Ammon's horn (tissue), 1 donor: ENCODE data around the gene CDK2.
"Not testable (repeated sequence)": the region's sequence is repeated elsewhere in the genome, so short reads cannot be mapped to it uniquely, and the experiment has no call there.

Experiments used
- DNase-seq: peaks from one replicate; pipeline ENCODE4 v3.0.0-alpha.2; 2016; ENCODE audit warnings: low spot score

CDK2 gene

DNA sequence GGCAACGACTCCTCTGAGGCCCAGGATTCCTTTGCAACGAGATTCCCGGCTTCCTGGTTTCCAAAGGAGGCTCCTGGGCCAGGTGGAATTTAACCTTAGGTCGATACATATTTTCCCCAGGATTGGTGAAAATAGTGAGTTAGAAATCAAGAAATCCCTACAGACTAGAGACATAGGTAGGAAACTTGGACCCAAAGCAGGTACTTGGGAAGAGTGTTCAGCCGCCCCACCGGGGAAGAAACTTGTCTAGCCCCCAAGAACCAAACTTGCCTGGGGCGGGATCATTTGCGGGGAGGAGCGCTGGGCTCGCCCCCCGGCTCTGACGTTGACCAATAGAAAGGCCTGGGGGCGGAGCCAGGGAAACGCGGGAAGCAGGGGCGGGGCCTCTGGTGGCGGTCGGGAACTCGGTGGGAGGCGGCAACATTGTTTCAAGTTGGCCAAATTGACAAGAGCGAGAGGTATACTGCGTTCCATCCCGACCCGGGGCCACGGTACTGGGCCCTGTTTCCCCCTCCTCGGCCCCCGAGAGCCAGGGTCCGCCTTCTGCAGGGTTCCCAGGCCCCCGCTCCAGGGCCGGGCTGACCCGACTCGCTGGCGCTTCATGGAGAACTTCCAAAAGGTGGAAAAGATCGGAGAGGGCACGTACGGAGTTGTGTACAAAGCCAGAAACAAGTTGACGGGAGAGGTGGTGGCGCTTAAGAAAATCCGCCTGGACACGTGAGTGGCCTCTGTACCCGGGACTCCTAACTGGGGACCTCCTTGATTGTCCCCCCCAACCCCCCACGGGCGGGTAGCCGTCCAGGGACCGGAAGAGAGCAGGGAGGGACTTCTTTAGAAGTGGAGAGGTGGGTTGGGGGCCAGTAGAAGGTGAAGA is at the start of gene CDK2:
Gene CDK2, plus strand, starts transcription at position 423 of the 874 bp plus-strand sequence. Its CDS starts 179 bp downstream, at position 602.
- peak; percentile 86 for DNase-seq

DNA sequence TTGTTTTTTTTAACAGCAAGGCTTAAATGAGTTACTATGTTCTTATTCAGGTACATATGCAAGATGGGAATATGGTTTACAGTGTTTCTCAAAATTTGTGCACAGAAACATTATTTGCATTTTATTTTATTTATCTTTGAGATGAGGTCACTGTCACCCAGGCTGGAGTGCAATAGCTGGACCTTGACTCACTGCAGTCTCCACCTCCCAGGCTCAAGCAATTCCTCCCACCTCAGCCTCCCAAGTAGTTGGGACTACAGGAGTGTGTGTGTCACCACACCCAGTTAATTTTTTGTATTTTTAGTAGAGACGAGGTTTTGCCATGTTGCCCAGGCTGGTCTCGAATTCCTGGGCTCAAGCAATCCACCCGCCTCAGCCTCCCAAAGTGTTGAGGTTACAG is 47.6 kb upstream of the CDK2 start:
- DNase-seq: not testable (repeated sequence)

DNA sequence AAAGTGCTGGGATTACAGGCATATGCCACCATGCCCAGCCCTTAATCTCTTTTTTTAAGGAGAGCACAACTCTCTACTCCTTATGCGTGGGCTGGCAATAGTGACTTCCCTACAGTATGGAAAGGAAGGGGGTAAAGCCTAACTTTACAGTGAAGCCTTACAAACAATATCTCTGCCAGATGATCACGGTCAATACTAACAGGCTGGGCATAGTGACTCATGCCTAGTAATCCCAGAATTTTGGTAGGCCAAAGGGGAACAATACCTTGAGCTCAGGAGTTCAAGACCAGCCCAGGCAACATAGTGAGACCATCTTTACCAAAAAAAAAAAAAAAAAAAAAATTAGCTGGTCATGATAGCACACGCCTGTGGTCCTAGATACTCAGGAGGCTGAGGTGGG is 44.5 kb upstream of the CDK2 start:
- no peak for DNase-seq

DNA sequence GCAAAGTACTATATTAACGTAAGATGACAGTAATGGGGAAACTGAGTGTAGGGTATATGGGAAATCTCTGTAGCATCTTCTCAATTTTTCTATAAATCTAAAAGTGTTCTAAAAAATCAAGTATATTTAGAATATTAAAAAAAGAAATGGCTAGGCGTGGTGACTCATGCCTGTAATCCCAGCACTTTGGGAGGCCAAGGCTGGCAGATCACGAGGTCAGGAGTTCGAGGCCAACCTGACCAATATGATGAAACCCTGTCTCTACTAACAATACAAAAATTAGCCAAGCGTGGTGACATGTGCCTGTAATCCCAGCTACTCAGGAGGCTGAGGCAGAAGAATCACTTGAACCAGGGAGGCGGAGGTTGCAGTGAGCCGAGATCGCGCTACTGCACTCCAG is 43.0 kb upstream of the CDK2 start:
- DNase-seq: not testable (repeated sequence)

DNA sequence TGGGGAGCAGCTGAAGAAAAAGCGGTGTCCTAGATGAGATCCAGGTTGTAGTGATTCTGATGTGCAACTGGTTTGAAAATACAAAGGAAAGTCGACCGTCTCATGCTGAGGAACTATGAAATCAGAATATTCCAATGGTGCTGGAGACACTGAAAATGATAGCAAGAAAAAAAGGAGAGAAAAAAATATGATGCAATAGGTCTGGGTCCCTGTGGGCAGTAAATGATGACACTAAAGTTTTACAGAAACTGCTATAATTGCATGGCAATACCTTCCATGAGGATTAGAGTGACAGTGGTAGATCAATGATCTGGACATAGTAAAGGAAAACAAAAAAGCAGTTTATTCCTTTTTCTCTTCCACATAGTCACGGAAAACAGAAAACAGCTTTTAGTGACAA is 41.3 kb upstream of the CDK2 start:
- DNase-seq: no peak

DNA sequence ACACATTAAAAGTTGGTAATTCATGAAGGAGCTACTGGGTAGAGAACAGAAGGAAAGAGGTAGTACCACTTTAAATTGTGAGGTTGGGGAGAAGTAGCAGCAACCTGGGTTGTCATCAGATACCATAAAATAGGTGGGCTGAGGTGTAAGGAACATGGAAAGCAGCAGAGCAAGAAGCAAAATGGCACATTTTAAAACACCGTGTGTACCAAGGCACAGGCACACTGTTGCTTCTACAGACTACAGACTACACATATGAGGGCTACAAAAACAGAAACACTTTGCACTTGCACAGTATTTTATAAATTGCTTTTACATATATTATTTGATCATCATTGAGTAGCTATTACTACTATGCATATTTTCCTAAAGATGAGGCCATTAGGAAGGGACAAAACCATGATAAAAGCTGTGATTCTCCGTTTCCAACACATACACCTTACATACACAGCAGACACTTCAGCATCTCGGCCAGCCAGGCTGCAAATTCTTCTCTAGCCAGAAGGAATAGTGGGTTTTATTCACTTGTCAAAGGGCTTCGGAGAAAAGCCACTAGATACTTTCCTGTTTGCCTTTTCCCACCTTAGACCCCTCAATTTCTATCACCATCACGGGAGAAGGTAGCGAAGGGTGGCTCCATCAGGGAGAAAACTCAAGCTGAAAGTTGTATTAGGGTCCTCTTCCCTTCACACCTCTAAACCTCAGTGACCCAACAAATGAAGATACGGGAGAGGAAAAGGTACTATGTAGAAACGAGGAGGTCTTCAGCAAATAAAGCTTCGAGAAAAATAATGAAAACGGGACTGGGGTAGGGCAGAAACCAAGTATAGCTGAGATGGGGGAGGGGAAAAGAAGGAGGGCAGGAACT is 40.5 kb upstream of the CDK2 start:
- peak; percentile 12 for DNase-seq

DNA sequence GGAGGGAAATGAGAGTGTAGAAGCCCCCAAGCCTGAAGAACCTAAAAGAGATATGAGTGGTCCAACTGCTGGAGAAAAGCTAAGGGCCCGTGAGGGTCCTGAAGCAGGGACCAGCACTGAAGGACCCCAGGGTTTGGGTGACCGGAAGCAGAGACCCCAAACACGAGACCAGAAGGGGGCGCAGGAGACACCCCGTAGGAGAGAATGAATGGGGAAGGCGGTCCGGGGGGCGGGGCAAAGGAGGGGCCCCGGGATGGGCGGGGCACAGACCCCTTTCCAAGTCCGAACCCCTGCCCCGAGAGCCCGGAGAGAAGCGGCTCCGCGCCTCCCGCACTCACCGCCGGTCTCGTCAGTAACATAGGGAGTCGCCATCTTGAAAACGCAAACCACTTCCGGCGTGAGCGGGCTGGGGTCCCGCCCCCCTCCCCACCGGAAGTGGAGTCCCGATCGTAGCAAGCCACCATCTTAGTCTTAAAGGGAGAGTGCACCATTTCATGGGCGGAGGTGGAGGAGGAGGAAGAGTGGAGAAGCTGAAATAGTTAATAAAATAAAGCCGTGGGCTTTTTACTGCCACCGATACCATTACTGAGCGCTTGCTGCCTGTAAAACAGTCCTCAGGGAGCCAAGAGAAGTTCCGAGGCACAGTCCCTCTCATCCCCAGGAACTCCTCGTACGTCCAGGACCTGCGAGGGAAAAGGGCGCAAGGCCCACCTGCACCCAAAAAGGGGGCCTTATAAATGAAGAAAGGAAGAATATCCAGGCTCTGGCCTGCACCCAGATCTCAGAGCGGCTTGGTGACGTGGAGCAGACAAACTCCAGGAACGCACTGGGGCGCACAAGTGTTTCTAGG is 39.7 kb upstream of the CDK2 start:
- peak; percentile 93 for DNase-seq

DNA sequence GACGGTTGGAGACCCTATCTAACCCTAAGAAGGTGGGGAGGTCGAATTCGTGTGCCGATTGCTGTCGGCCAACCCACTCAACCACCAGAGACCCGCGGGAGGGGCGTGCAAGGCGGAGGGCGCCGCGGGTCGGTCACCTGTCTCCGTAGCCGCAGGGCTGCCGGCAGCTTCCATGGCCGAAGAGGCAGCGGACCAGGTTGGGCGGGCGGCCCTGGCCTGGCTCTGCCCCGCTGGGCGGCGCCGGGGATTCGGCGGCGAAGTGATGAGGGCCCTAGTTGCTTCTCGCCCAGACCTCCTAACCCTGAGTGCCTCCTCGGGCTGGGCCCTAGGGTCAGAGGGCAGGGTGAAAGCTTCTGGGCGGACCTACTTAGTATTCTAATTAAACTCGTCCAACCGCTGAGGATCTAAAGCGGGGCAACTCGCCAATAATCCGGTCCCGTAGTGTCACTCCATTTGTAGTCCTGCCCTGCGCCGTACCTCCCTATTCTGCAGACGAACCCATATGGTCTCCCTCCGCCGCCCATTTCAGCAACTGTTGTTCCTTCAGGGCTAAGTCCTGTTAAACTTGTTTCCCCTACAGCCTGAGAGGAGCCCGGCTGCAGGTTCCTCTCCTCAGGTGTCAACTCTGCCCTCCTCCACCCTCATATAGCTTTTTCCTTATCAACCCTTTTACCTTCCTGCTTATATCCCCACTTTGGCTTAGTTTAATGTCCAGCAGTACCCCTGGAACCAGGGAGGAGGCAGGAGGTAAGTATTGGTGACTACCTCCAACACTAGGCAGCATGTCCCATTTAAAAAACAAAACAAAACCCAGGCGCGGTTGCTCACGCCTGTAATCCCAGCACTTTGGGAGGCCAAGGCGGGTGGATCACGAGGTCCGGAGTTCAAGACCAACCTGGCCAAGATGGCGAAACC is 38.8 kb upstream of the CDK2 start, which contains the start of gene PYM1:
Gene PYM1, minus strand, starts transcription at position 307 of the 915 bp plus-strand sequence. Its CDS starts 133 bp downstream, at position 174.
- peak; percentile 81 for DNase-seq

DNA sequence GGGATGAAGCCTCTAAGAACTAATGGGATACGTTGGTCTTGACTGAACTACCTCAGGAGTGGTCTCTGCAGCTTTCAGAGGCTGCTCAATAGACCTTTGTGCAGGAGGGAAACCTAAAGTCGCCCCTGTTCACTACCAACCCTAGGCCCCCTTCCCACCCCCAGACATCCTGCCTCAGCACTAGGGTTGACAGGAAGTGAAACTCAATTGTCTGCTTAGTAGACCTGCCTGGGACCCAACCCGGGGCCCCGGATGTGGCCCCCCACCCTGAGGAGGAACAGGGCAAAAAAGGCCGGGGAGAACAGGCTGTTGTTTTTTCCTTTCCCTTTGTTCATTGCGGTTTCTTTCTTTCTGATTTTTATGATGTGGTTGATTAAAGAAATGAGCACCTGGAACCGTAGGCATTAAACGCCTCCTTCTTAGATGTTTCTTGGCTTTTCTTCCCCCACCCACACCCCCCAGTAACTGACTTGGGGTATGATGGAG is 37.3 kb upstream of the CDK2 start:
- peak; percentile 14 for DNase-seq

DNA sequence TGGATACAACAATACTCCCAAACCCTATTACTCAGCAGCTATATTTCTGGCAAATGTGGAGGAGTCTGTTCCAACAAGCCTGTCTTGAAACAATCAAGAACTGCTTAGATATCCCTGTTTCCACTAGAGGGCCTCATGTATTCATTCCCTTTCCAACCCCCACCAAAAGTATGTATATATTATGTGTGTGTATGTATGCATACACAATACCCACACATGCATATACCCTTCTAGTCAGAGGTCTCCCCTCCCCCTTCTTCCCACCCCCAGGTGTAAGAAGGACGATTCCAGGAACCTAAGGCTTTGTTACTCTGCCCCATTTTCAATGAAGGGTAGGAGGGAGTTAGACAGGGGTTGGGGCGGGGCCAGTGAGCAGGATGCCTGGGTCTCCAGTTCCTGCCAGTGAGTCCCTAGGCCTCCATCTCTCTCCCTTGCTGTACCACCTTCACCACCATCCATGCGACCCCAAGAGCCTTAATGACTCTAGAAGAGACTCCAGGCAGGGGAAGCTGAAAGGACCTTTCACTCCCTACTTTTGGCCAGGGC is 35.8 kb upstream of the CDK2 start, which contains the start of gene DGKA:
Gene DGKA, plus strand, starts transcription at position 392 of the 546 bp plus-strand sequence. CDS start 5,342 bp downstream, outside the sequence.
- DNase-seq: peak; percentile 58

DNA sequence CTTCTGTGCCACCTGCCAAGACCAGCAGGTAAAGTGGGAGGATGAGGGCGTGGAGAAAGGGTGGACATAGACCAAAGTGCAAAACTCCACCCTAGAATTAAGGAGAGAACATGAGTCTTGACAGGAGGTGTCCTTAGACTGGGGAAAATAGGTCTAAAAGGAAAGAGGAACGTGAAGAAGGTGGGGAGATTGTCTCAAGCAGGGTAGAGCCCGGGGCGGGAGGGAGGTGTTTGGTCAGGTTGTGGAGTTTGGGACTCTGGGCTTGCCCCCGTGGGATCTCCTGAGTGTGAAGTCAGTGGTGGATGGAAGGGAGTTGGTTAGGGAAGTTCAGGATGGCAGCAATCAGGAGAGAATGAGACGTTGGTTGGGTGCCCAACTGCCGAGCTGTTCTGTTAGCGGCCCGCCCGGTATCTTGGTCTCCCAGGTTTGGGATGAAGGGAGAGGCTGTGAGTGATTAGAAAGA is 35.3 kb upstream of the CDK2 start:
- peak; percentile 10 for DNase-seq

DNA sequence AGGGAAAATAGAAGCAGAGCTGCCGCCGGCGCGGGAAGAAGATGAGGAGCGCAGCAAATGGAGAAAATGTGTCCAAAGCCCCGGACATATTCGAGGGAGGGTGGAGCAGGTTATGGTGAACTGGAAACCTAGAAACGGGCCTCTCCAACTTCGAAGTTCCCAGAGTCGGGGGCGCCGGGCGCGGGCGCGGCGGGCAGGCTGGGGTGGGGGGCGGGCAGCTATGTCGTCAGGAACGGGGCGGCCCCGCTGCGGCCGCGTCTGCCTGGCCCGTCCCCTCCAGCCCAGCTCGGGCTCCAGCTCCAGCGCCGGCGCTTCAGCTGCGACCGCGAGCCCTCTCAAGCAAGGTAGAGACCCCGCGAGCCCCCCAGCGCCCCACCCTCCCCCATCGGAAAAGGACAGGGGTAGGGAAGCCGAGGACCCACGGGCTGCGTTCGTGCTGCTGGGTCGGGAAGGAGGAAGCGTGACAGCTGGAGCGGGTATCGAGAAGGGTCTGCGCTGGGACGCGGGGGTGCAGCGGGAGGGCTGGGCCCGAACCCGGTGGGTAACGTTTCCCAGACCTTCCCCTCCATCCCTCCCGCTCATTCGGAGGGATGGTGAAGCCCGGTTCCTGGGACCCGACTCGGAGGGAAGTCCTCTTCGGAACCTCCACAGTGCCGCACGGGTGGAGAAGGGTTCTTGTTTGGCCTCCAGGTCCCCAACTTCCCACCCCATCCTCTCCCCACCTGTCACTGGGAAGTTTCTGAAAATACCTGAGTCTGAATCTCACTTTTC is 34.7 kb upstream of the CDK2 start:
- DNase-seq: peak; percentile 65

DNA sequence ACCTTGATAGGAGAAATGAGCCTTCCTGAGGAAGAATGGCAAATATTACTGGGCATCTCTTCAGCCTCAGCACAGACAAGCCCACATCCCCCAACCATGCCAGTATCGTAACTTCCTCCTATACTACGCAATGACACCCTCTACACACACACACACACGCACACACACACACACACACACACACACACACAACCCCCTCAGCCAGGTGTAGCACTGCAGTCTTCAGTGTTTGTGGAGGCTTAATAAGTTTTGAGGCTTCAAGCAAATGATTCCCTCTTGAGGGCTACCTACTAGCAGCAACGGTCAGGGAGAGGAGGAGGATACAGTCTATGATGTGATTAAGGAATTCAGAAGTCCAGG is 34.1 kb upstream of the CDK2 start:
- no peak for DNase-seq

DNA sequence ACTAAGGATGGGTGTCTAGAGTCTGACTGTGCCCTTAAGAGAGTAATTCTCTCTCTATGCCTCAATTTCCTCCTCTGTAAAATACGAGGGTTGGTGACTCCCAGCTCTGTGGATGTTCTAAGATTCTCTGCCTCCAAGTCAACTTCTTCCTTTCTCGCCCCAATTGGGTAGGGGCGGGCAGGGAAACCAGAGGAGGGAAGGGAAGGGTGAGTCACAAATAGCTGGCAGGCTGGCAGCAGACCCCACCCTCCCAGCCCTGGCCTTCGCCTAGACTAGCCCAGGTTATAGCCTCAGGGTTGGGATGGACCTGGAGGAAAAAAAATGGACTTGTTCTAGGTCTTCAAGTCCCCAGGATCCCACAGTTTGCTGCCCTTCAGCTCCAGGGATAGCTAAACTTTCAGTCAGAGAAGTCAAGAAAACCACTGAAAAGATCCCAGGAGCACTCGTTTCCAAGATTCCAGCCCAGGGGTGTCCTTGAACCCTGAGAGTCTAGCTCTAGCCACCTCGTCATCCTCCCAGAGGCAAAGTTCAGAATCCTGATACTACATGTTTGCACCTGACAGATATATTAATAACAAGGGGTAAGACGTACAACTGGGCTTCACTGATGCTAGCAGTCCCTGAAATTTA is 33.3 kb upstream of the CDK2 start:
- no peak for DNase-seq

DNA sequence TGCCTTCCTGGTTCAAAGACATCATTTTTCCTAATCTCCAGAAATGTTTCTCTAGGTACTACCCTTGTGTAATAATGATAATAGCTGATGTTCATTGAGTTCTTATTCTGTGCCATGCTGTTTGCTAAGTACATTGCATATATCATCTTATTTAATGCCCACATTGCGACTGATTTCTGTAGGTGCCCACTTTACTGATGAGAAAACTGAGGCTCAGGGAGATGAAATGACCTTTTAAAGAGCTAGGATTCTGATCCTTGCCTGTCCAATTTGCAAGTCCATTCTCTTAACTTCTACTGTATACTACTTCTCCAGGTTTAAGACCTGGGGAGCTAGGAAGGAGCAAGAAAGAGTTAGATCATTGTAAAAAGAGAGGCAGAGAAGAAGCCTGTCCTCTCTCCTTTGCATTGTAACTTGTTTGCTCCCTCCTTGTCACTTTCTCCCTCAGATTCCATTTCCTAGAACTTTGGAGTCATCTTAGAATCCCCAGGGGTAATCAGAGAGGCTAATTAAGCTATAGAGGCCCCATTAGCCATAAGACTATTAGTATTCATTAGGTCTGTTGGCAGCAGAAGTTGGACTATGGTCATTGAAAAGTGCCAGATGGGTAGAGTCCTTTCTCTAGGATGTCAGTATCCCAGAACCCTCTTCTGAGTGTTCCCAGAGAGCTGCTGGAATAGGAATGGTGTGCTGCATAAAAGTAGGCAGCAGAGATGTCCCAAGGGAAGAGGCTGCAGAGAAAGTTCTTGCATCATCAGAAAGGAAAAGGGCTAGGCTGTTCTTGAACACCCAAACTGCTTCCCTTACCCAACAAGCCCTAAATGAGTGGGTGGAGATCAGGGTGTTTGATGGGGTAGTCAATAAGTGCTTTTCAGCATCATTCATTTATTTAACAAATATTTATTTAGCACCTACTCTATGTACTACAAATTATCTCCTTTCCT is 32.6 kb upstream of the CDK2 start:
- no peak for DNase-seq

DNA sequence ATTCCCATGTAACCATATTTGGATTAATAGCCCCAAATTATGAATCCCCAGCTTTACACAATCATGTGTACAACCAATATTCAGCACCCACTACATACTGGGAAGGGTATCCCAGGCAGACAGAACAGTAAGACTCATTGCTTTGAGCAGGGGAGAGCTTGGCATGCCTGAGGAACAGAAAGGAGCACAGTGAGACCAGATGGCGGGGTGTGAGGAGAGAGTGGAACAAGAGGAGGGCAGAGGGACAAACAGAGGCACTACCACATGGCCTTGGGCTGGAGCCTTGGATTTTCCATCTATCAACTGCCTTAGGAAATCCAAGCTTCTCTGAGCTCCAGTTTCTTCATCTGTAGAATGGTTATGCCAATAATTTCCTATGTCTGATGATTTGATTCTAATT is 31.9 kb upstream of the CDK2 start:
- no peak for DNase-seq

DNA sequence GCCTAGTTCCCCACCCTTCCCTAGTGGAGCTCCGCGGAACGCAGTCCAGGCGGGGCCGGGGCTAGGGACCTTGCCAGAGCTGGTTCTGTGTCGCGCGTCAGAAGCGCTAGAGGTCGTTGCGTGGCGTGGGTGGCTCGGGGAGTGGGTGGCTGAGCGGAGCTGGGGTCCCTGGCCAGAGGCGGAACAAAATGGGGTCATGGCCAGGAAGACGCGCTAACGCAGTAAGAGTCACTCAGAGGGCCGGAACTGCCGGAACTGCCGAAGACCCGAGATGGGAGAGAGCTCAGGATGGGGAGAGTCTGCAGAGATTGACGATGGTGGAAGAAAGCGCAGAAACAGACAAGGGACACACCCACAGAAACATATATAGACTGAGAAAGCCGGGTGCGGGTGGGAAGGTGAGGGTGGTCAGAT is 30.9 kb upstream of the CDK2 start:
- DNase-seq: no peak

DNA sequence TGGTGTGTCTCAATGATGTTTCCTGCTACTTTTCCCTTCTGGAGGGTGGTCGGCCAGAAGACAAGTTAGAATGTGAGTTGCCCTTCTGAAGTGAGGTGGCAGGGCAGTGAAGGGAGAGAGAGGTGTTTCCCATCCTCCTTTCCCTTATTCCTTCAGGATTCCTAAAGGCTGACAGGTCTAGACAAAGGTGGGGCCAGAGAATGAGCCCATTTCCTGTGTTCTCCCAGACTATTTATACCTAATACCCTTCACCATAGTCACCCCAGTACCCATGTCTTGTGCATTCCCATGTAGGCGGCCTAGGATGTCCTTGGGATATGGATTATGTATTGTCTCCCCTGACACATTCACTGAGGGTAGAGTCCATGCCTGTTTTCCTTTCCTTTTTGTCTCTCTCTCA is 28.6 kb upstream of the CDK2 start:
- DNase-seq: no peak
